HCT116 (cell line): ENCODE data around the gene APPL2.

Source experiments
- EZH2 ChIP-seq: fragments of 200-600 bp; sonication (generic); IDR thresholded peaks from 2 replicates; pipeline ENCODE4 v1.6.1; 2017; ENCODE audit warnings: antibody characterized with exemption, mixed run types
- JUND ChIP-seq: IDR thresholded peaks from 2 replicates; pipeline ENCODE4 v1.6.1; 2012
- POLR2A ChIP-seq: IDR thresholded peaks from 2 replicates; pipeline ENCODE4 v1.7.0; 2011; ENCODE audit warnings: borderline replicate concordance; ENCODE audit not compliant: insufficient read depth, insufficient read length; ENCODE audit errors: extremely low read depth
- ZFX ChIP-seq: fragments of 450-650 bp; IDR thresholded peaks from 2 replicates; pipeline ENCODE4 v1.6.1; 2017
- TF ChIP-seq, protein P1 (sequence below), 3 experiments: fragments of 200-600 bp in 1 of 3; sonication (generic) in 1 of 3; IDR thresholded peaks in 2 of 3; conservative IDR thresholded peaks in 1 of 3; 2 replicates each; pipeline ENCODE4 v1.5.1; 2012 to 2017; ENCODE audit warnings: low read depth in 2 of 3, low read length in 2 of 3, antibody characterized with exemption in 1 of 3, borderline replicate concordance in 1 of 3, control low read depth in 1 of 3, mild to moderate bottlenecking in 1 of 3, mixed read lengths in 1 of 3, mixed run types in 1 of 3, moderate library complexity in 1 of 3; ENCODE audit not compliant: insufficient read depth in 1 of 3
- TF ChIP-seq, protein P2 (sequence below): IDR thresholded peaks from 2 replicates; pipeline ENCODE4 v1.6.1; 2012; ENCODE audit warnings: low read depth

DNA sequence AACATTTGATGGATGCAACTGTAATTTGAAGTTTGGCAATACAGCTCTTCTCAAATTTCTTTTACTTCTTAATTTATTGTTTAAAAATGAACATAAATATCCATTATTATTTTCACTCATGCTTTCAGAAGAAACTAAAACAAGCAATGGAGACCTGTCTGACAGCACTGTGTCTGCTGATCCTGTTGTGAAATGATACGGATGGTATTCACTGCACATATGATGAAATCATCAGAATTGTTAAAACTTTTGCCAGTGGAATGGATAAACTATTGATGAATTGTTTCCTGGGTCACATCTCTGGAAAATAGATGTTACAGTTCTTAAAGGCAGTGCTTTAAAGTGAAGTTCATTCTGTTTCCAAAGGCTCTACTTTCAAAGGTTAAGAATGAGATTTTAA, 69.2 kb downstream of the APPL2 start:
- TF ChIP-seq, protein P1, sequence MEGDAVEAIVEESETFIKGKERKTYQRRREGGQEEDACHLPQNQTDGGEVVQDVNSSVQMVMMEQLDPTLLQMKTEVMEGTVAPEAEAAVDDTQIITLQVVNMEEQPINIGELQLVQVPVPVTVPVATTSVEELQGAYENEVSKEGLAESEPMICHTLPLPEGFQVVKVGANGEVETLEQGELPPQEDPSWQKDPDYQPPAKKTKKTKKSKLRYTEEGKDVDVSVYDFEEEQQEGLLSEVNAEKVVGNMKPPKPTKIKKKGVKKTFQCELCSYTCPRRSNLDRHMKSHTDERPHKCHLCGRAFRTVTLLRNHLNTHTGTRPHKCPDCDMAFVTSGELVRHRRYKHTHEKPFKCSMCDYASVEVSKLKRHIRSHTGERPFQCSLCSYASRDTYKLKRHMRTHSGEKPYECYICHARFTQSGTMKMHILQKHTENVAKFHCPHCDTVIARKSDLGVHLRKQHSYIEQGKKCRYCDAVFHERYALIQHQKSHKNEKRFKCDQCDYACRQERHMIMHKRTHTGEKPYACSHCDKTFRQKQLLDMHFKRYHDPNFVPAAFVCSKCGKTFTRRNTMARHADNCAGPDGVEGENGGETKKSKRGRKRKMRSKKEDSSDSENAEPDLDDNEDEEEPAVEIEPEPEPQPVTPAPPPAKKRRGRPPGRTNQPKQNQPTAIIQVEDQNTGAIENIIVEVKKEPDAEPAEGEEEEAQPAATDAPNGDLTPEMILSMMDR (IDR thresholded peaks at IDR 0.05 in 2 of 3, conservative IDR thresholded peaks at IDR 0.05 in 1 of 3; ENCODE audit: borderline replicate concordance in 1 of 3, insufficient read depth in 1 of 3, low read depth in 2 of 3, low read length in 2 of 3): no peak
- TF ChIP-seq POLR2A: no peak
- TF ChIP-seq, protein P2, sequence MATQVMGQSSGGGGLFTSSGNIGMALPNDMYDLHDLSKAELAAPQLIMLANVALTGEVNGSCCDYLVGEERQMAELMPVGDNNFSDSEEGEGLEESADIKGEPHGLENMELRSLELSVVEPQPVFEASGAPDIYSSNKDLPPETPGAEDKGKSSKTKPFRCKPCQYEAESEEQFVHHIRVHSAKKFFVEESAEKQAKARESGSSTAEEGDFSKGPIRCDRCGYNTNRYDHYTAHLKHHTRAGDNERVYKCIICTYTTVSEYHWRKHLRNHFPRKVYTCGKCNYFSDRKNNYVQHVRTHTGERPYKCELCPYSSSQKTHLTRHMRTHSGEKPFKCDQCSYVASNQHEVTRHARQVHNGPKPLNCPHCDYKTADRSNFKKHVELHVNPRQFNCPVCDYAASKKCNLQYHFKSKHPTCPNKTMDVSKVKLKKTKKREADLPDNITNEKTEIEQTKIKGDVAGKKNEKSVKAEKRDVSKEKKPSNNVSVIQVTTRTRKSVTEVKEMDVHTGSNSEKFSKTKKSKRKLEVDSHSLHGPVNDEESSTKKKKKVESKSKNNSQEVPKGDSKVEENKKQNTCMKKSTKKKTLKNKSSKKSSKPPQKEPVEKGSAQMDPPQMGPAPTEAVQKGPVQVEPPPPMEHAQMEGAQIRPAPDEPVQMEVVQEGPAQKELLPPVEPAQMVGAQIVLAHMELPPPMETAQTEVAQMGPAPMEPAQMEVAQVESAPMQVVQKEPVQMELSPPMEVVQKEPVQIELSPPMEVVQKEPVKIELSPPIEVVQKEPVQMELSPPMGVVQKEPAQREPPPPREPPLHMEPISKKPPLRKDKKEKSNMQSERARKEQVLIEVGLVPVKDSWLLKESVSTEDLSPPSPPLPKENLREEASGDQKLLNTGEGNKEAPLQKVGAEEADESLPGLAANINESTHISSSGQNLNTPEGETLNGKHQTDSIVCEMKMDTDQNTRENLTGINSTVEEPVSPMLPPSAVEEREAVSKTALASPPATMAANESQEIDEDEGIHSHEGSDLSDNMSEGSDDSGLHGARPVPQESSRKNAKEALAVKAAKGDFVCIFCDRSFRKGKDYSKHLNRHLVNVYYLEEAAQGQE: no peak
- no peak for TF ChIP-seq ZFX
- TF ChIP-seq EZH2: no peak
- TF ChIP-seq JUND: no peak
